Peyer's patch (tissue), 4 donors: ENCODE results near the gene CELF2.
"Not testable (repeated sequence)": the region's sequence is repeated elsewhere in the genome, so short reads cannot be mapped to it uniquely, and the experiment has no call there.

ENCODE experiments used
- POLR2A ChIP-seq, 2 donors: fragments of 450-650 bp; IDR thresholded peaks; one replicate each; pipeline ENCODE4 v1.5.1; 2017; ENCODE audit warnings: antibody characterized with exemption in 2 of 2, mild to moderate bottlenecking in 2 of 2, moderate library complexity in 2 of 2
- TF ChIP-seq, protein P1 (sequence below), 6 experiments: fragments of 450-650 bp in 4 of 6; fragments of 200-600 bp in 2 of 6; sonication (generic) in 1 of 6; IDR thresholded peaks; one replicate each; pipeline ENCODE4 v1.5.1; 2017 to 2019; ENCODE audit warnings: antibody characterized with exemption in 6 of 6, mild to moderate bottlenecking in 3 of 6, moderate library complexity in 1 of 6

- TF ChIP-seq, protein P1, sequence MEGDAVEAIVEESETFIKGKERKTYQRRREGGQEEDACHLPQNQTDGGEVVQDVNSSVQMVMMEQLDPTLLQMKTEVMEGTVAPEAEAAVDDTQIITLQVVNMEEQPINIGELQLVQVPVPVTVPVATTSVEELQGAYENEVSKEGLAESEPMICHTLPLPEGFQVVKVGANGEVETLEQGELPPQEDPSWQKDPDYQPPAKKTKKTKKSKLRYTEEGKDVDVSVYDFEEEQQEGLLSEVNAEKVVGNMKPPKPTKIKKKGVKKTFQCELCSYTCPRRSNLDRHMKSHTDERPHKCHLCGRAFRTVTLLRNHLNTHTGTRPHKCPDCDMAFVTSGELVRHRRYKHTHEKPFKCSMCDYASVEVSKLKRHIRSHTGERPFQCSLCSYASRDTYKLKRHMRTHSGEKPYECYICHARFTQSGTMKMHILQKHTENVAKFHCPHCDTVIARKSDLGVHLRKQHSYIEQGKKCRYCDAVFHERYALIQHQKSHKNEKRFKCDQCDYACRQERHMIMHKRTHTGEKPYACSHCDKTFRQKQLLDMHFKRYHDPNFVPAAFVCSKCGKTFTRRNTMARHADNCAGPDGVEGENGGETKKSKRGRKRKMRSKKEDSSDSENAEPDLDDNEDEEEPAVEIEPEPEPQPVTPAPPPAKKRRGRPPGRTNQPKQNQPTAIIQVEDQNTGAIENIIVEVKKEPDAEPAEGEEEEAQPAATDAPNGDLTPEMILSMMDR (IDR thresholded peaks at IDR 0.05): not testable (repeated sequence)
- TF ChIP-seq POLR2A (IDR thresholded peaks at IDR 0.05): not testable (repeated sequence)
These were observed 167.5 kb downstream of the CELF2 start for GRCh38 chr10:11185128-11185665.
